NCI-H774 (cell line): ENCODE results near the gene MAS1L.

ENCODE experiments used
- DNase-seq: peaks from one replicate; lab custom pipeline; 2025; lab: John Stamatoyannopoulos, UW

MAS1L gene

GRCh38 chr6:29510202-29510601, 22.4 kb upstream of the MAS1L start:
- no peak for DNase-seq

GRCh38 chr6:29509711-29510110, 22.0 kb upstream of the MAS1L start:
- DNase-seq, result no peak

- no peak for DNase-seq
These were observed 21.5 kb upstream of the MAS1L start for GRCh38 chr6:29509239-29509638.

- no peak for DNase-seq
These were observed 19.6 kb upstream of the MAS1L start for GRCh38 chr6:29507319-29507718.

GRCh38 chr6:29506446-29507067, 18.8 kb upstream of the MAS1L start:
- DNase-seq, result no peak

- no peak for DNase-seq
These were observed 18.1 kb upstream of the MAS1L start for GRCh38 chr6:29505808-29506207.

GRCh38 chr6:29504961-29505360, 17.2 kb upstream of the MAS1L start:
- DNase-seq, result no peak

GRCh38 chr6:29502597-29502996, 14.8 kb upstream of the MAS1L start:
- no peak for DNase-seq

GRCh38 chr6:29502181-29502580, 14.4 kb upstream of the MAS1L start:
- no peak for DNase-seq

- no peak for DNase-seq
These were observed 13.3 kb upstream of the MAS1L start for GRCh38 chr6:29501106-29501505.

GRCh38 chr6:29500594-29500993, 12.8 kb upstream of the MAS1L start:
- DNase-seq, result no peak

GRCh38 chr6:29499704-29500103, 11.9 kb upstream of the MAS1L start:
- DNase-seq, result no peak

- no peak for DNase-seq
These were observed 9.2 kb upstream of the MAS1L start for GRCh38 chr6:29496961-29497360.

- DNase-seq, result no peak
These were observed 7.8 kb upstream of the MAS1L start for GRCh38 chr6:29495571-29495970.

- no peak for DNase-seq
These were observed 6.4 kb upstream of the MAS1L start for GRCh38 chr6:29494131-29494530.

GRCh38 chr6:29493261-29493660, 5.5 kb upstream of the MAS1L start:
- no peak for DNase-seq

GRCh38 chr6:29491574-29491973, 3.8 kb upstream of the MAS1L start:
- DNase-seq, result no peak

GRCh38 chr6:29490552-29490951, 2.8 kb upstream of the MAS1L start:
- DNase-seq, result no peak

- DNase-seq, result no peak
These were observed 2.3 kb upstream of the MAS1L start for GRCh38 chr6:29490055-29490454.

GRCh38 chr6:29489286-29489685, 1.5 kb upstream of the MAS1L start:
- no peak for DNase-seq

- no peak for DNase-seq
These were observed 1.1 kb upstream of the MAS1L start for GRCh38 chr6:29488874-29489273.

- DNase-seq, result no peak
These were observed 625 bp downstream of the MAS1L start for GRCh38 chr6:29487131-29487530.

GRCh38 chr6:29486577-29486976, 1.2 kb downstream of the MAS1L start:
- DNase-seq, result no peak

GRCh38 chr6:29483735-29484134, 4.0 kb downstream of the MAS1L start:
- DNase-seq, result no peak

GRCh38 chr6:29483186-29483585, 4.6 kb downstream of the MAS1L start:
- no peak for DNase-seq
